Urinary bladder (tissue), 4 donors: Measurements from ENCODE around the gene MAN1A1. TPM values are rescaled to one million over a fixed set of nuclear protein-coding genes. Genes with fewer than 3 reads are reported as not detected.

Experiments used
- DNase-seq: peaks from one replicate; pipeline ENCODE4 v3.0.0-alpha.2; 2015; ENCODE audit errors: extremely low spot score
- H3K27ac ChIP-seq: one replicate; pipeline ENCODE4 v1.5.1; 2013; ENCODE audit warnings: low read depth, mild to moderate bottlenecking, moderate library complexity
- H3K36me3 ChIP-seq: one replicate; pipeline ENCODE4 v1.6.1; 2013; ENCODE audit warnings: mild to moderate bottlenecking, moderate library complexity; ENCODE audit not compliant: insufficient read depth
- H3K4me1 ChIP-seq: one replicate; pipeline ENCODE4 v1.6.1; 2013; ENCODE audit warnings: mild to moderate bottlenecking, moderate library complexity; ENCODE audit not compliant: insufficient read depth
- H3K4me3 ChIP-seq: one replicate; pipeline ENCODE4 v1.5.1; 2013; ENCODE audit warnings: low read depth, low read length
- WGBS: extraction: QIAGEN DNeasy Blood & Tissue Kit; methylation state at CpG from one replicate; pipeline ENCODE4 v1.1.7; 2013; 5-methylcytosine and 5-hydroxymethylcytosine counted together
- polyA plus RNA-seq: library from polyadenylated mRNA; stranded (reverse); fragments of 200-250 nt; gene quantifications from one replicate; pipeline ENCODE4 v1.2.3, GENCODE V29; 2013
- total RNA-seq: library from RNA; depleted of rRNA; stranded (reverse); fragments of >200 nt; gene quantifications from one replicate; pipeline ENCODE4 v1.2.3, GENCODE V29; 2014
- donor health status: healthy with polysubstance abuse.
- donor health status: healthy.

MAN1A1 gene
- total and polyA plus RNA-seq, 2 donors: 98.6 to 245 TPM

- Histone ChIP-seq H3K27ac (no peak overlapping the region), H3K4me3 (no peak overlapping the region), H3K36me3 (no peaks in the 10 kb centered on the region), H3K4me1 (no peaks in the 10 kb centered on the region)
- 54% methylated on average over 2 of the region's 2 CpGs for WGBS
- DNase-seq: no peak
These were observed 73.3 kb downstream of the MAN1A1 start for GRCh38 chr6:119276211-119276610.

GRCh38 chr6:119274197-119274595 is 75.4 kb downstream of the MAN1A1 start:
- WGBS: 92% methylated on average over 2 of the region's 2 CpGs
- DNase-seq: no peak
- H3K4me3 ChIP-seq: no peak overlapping the region
- H3K4me1 ChIP-seq: no peaks in the 10 kb centered on the region
- H3K27ac ChIP-seq: no peak overlapping the region
- no peaks in the 10 kb centered on the region for H3K36me3 ChIP-seq

GRCh38 chr6:119273272-119274196 is 76.0 kb downstream of the MAN1A1 start:
- Histone ChIP-seq H3K4me3 (no peak overlapping the region), H3K36me3 (no peaks in the 10 kb centered on the region), H3K4me1 (no peaks in the 10 kb centered on the region), H3K27ac (no peak overlapping the region)
- 91% methylated on average over 1 of the region's 1 CpG for WGBS
- no peak for DNase-seq

GRCh38 chr6:119270545-119270944 is 79.0 kb downstream of the MAN1A1 start:
- H3K4me1 ChIP-seq: no peaks in the 10 kb centered on the region
- no peaks in the 10 kb centered on the region for H3K36me3 ChIP-seq
- WGBS: 98% methylated on average over 3 of the region's 3 CpGs
- H3K4me3 ChIP-seq: no peak overlapping the region
- DNase-seq: no peak
- H3K27ac ChIP-seq: no peak overlapping the region

GRCh38 chr6:119269266-119270103 is 80.1 kb downstream of the MAN1A1 start:
- 89% methylated on average over 8 of the region's 8 CpGs for WGBS
- no peaks in the 10 kb centered on the region for H3K36me3 ChIP-seq
- no peak overlapping the region for H3K4me3 ChIP-seq
- H3K4me1 ChIP-seq: peaks cover 2% of the 10 kb centered on the region
- no peak overlapping the region for H3K27ac ChIP-seq
- no peak for DNase-seq

- WGBS: 40% methylated on average over 1 of the region's 1 CpG
- no peak overlapping the region for H3K4me3 ChIP-seq
- no peak overlapping the region for H3K27ac ChIP-seq
- DNase-seq: no peak
- H3K4me1 ChIP-seq: peaks cover 2% of the 10 kb centered on the region
- no peaks in the 10 kb centered on the region for H3K36me3 ChIP-seq
These were observed 82.2 kb downstream of the MAN1A1 start for GRCh38 chr6:119267126-119267905.

- no peak overlapping the region for H3K27ac ChIP-seq
- H3K4me1 ChIP-seq: peaks cover 2% of the 10 kb centered on the region
- H3K36me3 ChIP-seq: no peaks in the 10 kb centered on the region
- no peak overlapping the region for H3K4me3 ChIP-seq
- DNase-seq: no peak
These were observed 84.6 kb downstream of the MAN1A1 start for GRCh38 chr6:119264854-119265397.

- Histone ChIP-seq H3K4me3 (no peak overlapping the region), H3K27ac (no peak overlapping the region), H3K36me3 (no peaks in the 10 kb centered on the region), H3K4me1 (peaks cover 2% of the 10 kb centered on the region)
- WGBS: 21% methylated on average over 2 of the region's 2 CpGs
- no peak for DNase-seq
These were observed 86.9 kb downstream of the MAN1A1 start for GRCh38 chr6:119262612-119263011.

- Histone ChIP-seq H3K4me3 (no peak overlapping the region), H3K27ac (peak overlapping the region; percentile 29), H3K4me1 (peaks cover 2% of the 10 kb centered on the region), H3K36me3 (no peaks in the 10 kb centered on the region)
- 66% methylated on average over 3 of the region's 3 CpGs for whole genome bisulfite sequencing
- DNase-seq: no peak
These were observed 87.6 kb downstream of the MAN1A1 start for GRCh38 chr6:119261944-119262284.

- WGBS: 77% methylated on average over 1 of the region's 1 CpG
- no peak for DNase-seq
- no peak overlapping the region for H3K4me3 ChIP-seq
- peak overlapping the region; percentile 5 for H3K27ac ChIP-seq
- H3K4me1 ChIP-seq: no peaks in the 10 kb centered on the region
- H3K36me3 ChIP-seq: no peaks in the 10 kb centered on the region
These were observed 90.5 kb downstream of the MAN1A1 start for GRCh38 chr6:119259027-119259426.

GRCh38 chr6:119257726-119258125 is 91.8 kb downstream of the MAN1A1 start:
- no peak for DNase-seq
- H3K27ac ChIP-seq: no peak overlapping the region
- H3K4me1 ChIP-seq: no peaks in the 10 kb centered on the region
- H3K4me3 ChIP-seq: no peak overlapping the region
- 97% methylated on average over 1 of the region's 1 CpG for WGBS
- H3K36me3 ChIP-seq: no peaks in the 10 kb centered on the region

GRCh38 chr6:119256978-119257462 is 92.5 kb downstream of the MAN1A1 start:
- H3K27ac ChIP-seq: no peak overlapping the region
- H3K36me3 ChIP-seq: no peaks in the 10 kb centered on the region
- H3K4me1 ChIP-seq: no peaks in the 10 kb centered on the region
- no peak for DNase-seq
- WGBS: 97% methylated on average over 2 of the region's 2 CpGs
- H3K4me3 ChIP-seq: no peak overlapping the region

GRCh38 chr6:119256392-119256791 is 93.2 kb downstream of the MAN1A1 start:
- H3K36me3 ChIP-seq: no peaks in the 10 kb centered on the region
- WGBS: 91% methylated on average over 5 of the region's 5 CpGs
- no peak for DNase-seq

More at GRCh38 chr6:119256392-119256791, 93.2 kb downstream of the MAN1A1 start:
- Histone ChIP-seq H3K4me1 (no peaks in the 10 kb centered on the region), H3K27ac (no peak overlapping the region), H3K4me3 (no peak overlapping the region)
